ENCODE data around the gene ABHD14A.
A peak's percentile ranks its signal among the peaks of the same experiment; 100 is the strongest.

ABHD14A gene

GRCh38 chr3:51955175-51955892 lies 19.5 kb upstream of the ABHD14A start, which contains the start of gene GPR62:
Gene GPR62, plus strand, starts transcription at chr3:51955381. Its CDS starts 272 bp downstream, at chr3:51955653.
- Histone ChIP-seq H3K27ac (ENCODE audit: low read length) (no peak within 1 kb of the TSS), H3K4me2 (ENCODE audit: insufficient read depth, low read length) (no peak within 1 kb of the TSS), H3K36me3 (ENCODE audit: insufficient read depth, low read length) (no peaks in the 10 kb centered on the region), H4K20me1 (ENCODE audit: insufficient read depth, low read length) (no peaks in the 10 kb centered on the region), H2AFZ (ENCODE audit: low read depth, low read length) (no peak within 1 kb of the TSS), H3K9ac (ENCODE audit: low read depth, low read length) (no peak within 1 kb of the TSS), H3K27me3 (ENCODE audit: insufficient read depth, low read length, poor library complexity) (no peaks in the 10 kb centered on the region), H3K4me1 (ENCODE audit: insufficient read depth, low read length) (no peaks in the 10 kb centered on the region), H3K79me2 (ENCODE audit: insufficient read depth, low read length) (no peaks in the 10 kb centered on the region), H3K9me3 (ENCODE audit: insufficient read depth, low read length, severe bottlenecking) (no peaks in the 10 kb centered on the region), H3K4me3 (ENCODE audit: low read depth in 1 of 2, low read length in 2 of 2) (no peak within 1 kb of the TSS)
- TF ChIP-seq CTCF (IDR thresholded peaks at IDR 0.05; ENCODE audit: borderline replicate concordance, extremely low read depth, low read length, poor library complexity, severe bottlenecking): no peak
- no peak for TF ChIP-seq EZH2 (IDR thresholded peaks at IDR 0.05; ENCODE audit: borderline replicate concordance, low read depth, low read length, severe bottlenecking)
- peak; percentile 56 for ATAC-seq (ENCODE audit: insufficient read depth, low read depth)
- DNase-seq: no peak

GRCh38 chr3:51955893-51956770 lies 18.7 kb upstream of the ABHD14A start:
- H3K36me3 ChIP-seq (ENCODE audit: insufficient read depth, low read length): no peaks in the 10 kb centered on the region
- no peak overlapping the region for H2AFZ ChIP-seq (ENCODE audit: low read depth, low read length)
- H3K4me2 ChIP-seq (ENCODE audit: insufficient read depth, low read length): no peak overlapping the region
- H3K4me1 ChIP-seq (ENCODE audit: insufficient read depth, low read length): no peaks in the 10 kb centered on the region
- H3K9ac ChIP-seq (ENCODE audit: low read depth, low read length): no peak overlapping the region
- no peaks in the 10 kb centered on the region for H4K20me1 ChIP-seq (ENCODE audit: insufficient read depth, low read length)
- H3K9me3 ChIP-seq (ENCODE audit: insufficient read depth, low read length, severe bottlenecking): no peaks in the 10 kb centered on the region
- H3K27ac ChIP-seq (ENCODE audit: low read length): no peak overlapping the region
- H3K27me3 ChIP-seq (ENCODE audit: insufficient read depth, low read length, poor library complexity): no peaks in the 10 kb centered on the region
- TF ChIP-seq CTCF (IDR thresholded peaks at IDR 0.05; ENCODE audit: borderline replicate concordance, extremely low read depth, low read length, poor library complexity, severe bottlenecking) (peak; percentile 25), EZH2 (IDR thresholded peaks at IDR 0.05; ENCODE audit: borderline replicate concordance, low read depth, low read length, severe bottlenecking) (no peak)
- no peaks in the 10 kb centered on the region for H3K79me2 ChIP-seq (ENCODE audit: insufficient read depth, low read length)
- ATAC-seq (ENCODE audit: insufficient read depth, low read depth) (peak; percentile 46), DNase-seq (no peak)
- no peak overlapping the region for H3K4me3 ChIP-seq (ENCODE audit: low read depth in 1 of 2, low read length in 2 of 2)

- Histone ChIP-seq H3K9me3 (ENCODE audit: insufficient read depth, low read length, severe bottlenecking) (no peaks in the 10 kb centered on the region), H3K4me2 (ENCODE audit: insufficient read depth, low read length) (no peak overlapping the region), H3K36me3 (ENCODE audit: insufficient read depth, low read length) (no peaks in the 10 kb centered on the region), H4K20me1 (ENCODE audit: insufficient read depth, low read length) (no peaks in the 10 kb centered on the region), H3K4me1 (ENCODE audit: insufficient read depth, low read length) (no peaks in the 10 kb centered on the region), H3K79me2 (ENCODE audit: insufficient read depth, low read length) (no peaks in the 10 kb centered on the region), H3K27ac (ENCODE audit: low read length) (no peak overlapping the region), H3K4me3 (ENCODE audit: low read depth in 1 of 2, low read length in 2 of 2) (no peak overlapping the region), H3K27me3 (ENCODE audit: insufficient read depth, low read length, poor library complexity) (no peaks in the 10 kb centered on the region), H3K9ac (ENCODE audit: low read depth, low read length) (no peak overlapping the region), H2AFZ (ENCODE audit: low read depth, low read length) (no peak overlapping the region)
- DNase-seq (no peak), ATAC-seq (ENCODE audit: insufficient read depth, low read depth) (no peak)
- no peak for TF ChIP-seq EZH2 (IDR thresholded peaks at IDR 0.05; ENCODE audit: borderline replicate concordance, low read depth, low read length, severe bottlenecking)
- no peak for TF ChIP-seq CTCF (IDR thresholded peaks at IDR 0.05; ENCODE audit: borderline replicate concordance, extremely low read depth, low read length, poor library complexity, severe bottlenecking)
Observed at GRCh38 chr3:51957520-51958205, 17.2 kb upstream of the ABHD14A start.

Measured in DND-41 (cell line).